A673 (cell line): ENCODE measurements around the gene AHRR.

ENCODE experiments used
- EZH2 ChIP-seq: fragments of 200-600 bp; sonication (generic); IDR thresholded peaks from 2 replicates; pipeline ENCODE4 v1.6.1; 2017; ENCODE audit warnings: borderline replicate concordance, low read depth, mild to moderate bottlenecking, mixed read lengths, antibody characterized with exemption, low read length; ENCODE audit not compliant: poor library complexity, severe bottlenecking
- TF ChIP-seq, protein P1 (sequence below): fragments of 300-800, 200-600 bp; sonication (generic); conservative IDR thresholded peaks from 2 replicates; pipeline ENCODE4 v1.5.1; 2017; ENCODE audit warnings: low read depth, mild to moderate bottlenecking, antibody characterized with exemption, low read length, moderate library complexity, mixed read lengths

DNA sequence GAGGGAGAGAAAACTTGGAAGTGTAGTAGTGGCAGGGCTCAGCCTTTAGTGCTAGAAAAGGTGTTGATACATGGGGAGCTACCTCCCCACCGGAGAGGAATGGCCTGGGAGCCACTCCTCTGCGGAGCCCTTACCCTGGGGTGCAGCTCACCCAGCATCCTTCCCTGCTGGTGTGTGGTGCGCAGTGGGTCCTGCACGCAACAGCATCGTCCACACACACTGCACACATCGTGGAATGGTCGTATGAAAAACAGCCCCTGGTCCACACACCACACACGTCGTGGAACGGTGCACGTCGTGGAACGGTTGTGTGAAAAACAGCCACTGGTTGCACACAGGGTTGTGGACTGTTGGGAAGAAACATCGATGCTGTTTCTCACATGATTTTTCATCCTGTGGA lies 16.1 kb upstream of the AHRR start:
- TF ChIP-seq, protein P1, sequence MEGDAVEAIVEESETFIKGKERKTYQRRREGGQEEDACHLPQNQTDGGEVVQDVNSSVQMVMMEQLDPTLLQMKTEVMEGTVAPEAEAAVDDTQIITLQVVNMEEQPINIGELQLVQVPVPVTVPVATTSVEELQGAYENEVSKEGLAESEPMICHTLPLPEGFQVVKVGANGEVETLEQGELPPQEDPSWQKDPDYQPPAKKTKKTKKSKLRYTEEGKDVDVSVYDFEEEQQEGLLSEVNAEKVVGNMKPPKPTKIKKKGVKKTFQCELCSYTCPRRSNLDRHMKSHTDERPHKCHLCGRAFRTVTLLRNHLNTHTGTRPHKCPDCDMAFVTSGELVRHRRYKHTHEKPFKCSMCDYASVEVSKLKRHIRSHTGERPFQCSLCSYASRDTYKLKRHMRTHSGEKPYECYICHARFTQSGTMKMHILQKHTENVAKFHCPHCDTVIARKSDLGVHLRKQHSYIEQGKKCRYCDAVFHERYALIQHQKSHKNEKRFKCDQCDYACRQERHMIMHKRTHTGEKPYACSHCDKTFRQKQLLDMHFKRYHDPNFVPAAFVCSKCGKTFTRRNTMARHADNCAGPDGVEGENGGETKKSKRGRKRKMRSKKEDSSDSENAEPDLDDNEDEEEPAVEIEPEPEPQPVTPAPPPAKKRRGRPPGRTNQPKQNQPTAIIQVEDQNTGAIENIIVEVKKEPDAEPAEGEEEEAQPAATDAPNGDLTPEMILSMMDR, result no peak
- TF ChIP-seq EZH2, result no peak
